Measurements from ENCODE around the gene ZSWIM7.

DNA sequence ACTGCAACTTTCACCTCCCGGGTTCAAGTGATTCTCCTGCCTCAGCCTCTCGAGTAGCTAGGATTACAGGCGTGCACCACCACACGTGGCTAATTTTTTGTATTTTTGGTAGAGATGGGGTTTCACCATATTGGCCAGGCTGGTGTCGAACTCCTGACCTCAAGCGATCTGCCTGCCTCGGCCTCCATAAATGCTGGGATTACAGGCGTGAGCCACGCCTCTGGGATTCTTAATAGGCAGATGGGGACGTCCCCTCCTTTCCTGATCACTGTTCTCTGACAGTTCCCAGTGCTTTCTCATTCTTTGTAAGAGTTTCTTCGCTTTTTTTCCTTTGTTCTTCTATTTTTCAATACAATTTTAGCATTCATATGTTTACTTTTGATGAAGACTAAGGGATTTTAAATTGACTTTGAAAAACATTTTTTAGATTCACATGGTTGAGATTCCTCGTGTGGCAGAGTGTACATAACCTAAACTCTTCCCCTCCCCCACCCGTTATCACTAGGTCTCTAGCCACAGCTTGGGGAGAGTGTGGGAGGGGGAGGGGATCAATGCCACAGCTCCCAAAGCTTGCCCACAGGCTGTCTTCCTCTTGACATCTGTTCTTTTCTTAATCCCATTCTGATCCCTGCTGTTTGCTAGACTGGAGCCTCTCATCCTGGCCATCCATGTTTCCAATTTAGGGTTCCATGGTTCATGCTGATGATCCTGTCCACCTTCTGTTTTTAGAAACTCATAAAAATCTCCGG, 43.5 kb downstream of the ZSWIM7 start:
- TF ChIP-seq, protein P1, sequence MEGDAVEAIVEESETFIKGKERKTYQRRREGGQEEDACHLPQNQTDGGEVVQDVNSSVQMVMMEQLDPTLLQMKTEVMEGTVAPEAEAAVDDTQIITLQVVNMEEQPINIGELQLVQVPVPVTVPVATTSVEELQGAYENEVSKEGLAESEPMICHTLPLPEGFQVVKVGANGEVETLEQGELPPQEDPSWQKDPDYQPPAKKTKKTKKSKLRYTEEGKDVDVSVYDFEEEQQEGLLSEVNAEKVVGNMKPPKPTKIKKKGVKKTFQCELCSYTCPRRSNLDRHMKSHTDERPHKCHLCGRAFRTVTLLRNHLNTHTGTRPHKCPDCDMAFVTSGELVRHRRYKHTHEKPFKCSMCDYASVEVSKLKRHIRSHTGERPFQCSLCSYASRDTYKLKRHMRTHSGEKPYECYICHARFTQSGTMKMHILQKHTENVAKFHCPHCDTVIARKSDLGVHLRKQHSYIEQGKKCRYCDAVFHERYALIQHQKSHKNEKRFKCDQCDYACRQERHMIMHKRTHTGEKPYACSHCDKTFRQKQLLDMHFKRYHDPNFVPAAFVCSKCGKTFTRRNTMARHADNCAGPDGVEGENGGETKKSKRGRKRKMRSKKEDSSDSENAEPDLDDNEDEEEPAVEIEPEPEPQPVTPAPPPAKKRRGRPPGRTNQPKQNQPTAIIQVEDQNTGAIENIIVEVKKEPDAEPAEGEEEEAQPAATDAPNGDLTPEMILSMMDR (IDR thresholded peaks at IDR 0.05) = no peak
- no peak for TF ChIP-seq POLR2A (IDR thresholded peaks at IDR 0.05)

Data from upper lobe of left lung (tissue), 4 donors.